GM18951 (cell line): Measurements from ENCODE around the gene AQP9.
"Not testable (repeated sequence)": the region's sequence is repeated elsewhere in the genome, so short reads cannot be mapped to it uniquely, and the experiment has no call there.

Experiments
- POLR2A ChIP-seq: IDR thresholded peaks from 4 replicates; pipeline ENCODE4 v1.6.1; 2011; ENCODE audit warnings: mild to moderate bottlenecking; ENCODE audit not compliant: insufficient read length, insufficient read depth; ENCODE audit errors: extremely low read depth
- in situ Hi-C: fragments of 300-500 bp; cut with MboI; formaldehyde crosslinking; loops from one replicate; pipeline ENCODE4 v1.12.0; 2022; ENCODE audit warnings: low sequenced_read_pairs, mixed read lengths, inconsistent platforms; ENCODE audit not compliant: unreplicated experiment

AQP9 gene

GRCh38 chr15:58175955-58176354, 37.8 kb downstream of the AQP9 start:
- in situ Hi-C loops = no loop called here
- no peak for TF ChIP-seq POLR2A

- in situ Hi-C loops = no loop called here
These were observed 40.5 kb downstream of the AQP9 start for GRCh38 chr15:58178668-58179067.

GRCh38 chr15:58179206-58179605, 41.0 kb downstream of the AQP9 start:
- no peak for TF ChIP-seq POLR2A
- in situ Hi-C loops = no loop called here

More at GRCh38 chr15:58178668-58179067, 40.5 kb downstream of the AQP9 start:
- TF ChIP-seq POLR2A = no peak

GRCh38 chr15:58179741-58180381, 41.7 kb downstream of the AQP9 start:
- TF ChIP-seq POLR2A = no peak
- in situ Hi-C loops = no loop called here

- in situ Hi-C loops = no loop called here
- TF ChIP-seq POLR2A = no peak
These were observed 44.4 kb downstream of the AQP9 start for GRCh38 chr15:58182460-58183163.

GRCh38 chr15:58185439-58185838, 47.3 kb downstream of the AQP9 start:
- in situ Hi-C loops = no loop called here
- no peak for TF ChIP-seq POLR2A

- in situ Hi-C loops = no loop called here
- no peak for TF ChIP-seq POLR2A
These were observed 51.1 kb downstream of the AQP9 start for GRCh38 chr15:58189148-58189811.

GRCh38 chr15:58190419-58190818, 52.2 kb downstream of the AQP9 start:
- TF ChIP-seq POLR2A = no peak
- in situ Hi-C loops = no loop called here

GRCh38 chr15:58193636-58194035, 55.5 kb downstream of the AQP9 start:
- in situ Hi-C loops = not testable (repeated sequence)

- TF ChIP-seq POLR2A = no peak
- in situ Hi-C loops = no loop called here
These were observed 62.6 kb downstream of the AQP9 start for GRCh38 chr15:58200739-58201138.

GRCh38 chr15:58201516-58201915, 63.3 kb downstream of the AQP9 start:
- TF ChIP-seq POLR2A = no peak
- in situ Hi-C loops = no loop called here

GRCh38 chr15:58203537-58203936, 65.4 kb downstream of the AQP9 start:
- in situ Hi-C loops = no loop called here
- no peak for TF ChIP-seq POLR2A

- in situ Hi-C loops = no loop called here
- TF ChIP-seq POLR2A = no peak
These were observed 68.0 kb downstream of the AQP9 start for GRCh38 chr15:58206151-58206550.

- in situ Hi-C loops = not testable (repeated sequence)
These were observed 70.0 kb downstream of the AQP9 start for GRCh38 chr15:58208217-58208616.

GRCh38 chr15:58209007-58209481, 70.9 kb downstream of the AQP9 start:
- in situ Hi-C loops = not testable (repeated sequence)

- in situ Hi-C loops = not testable (repeated sequence)
These were observed 71.8 kb downstream of the AQP9 start for GRCh38 chr15:58210031-58210430.
